Transverse colon (tissue), 4 donors: ENCODE measurements around the gene FGF3. TPM values are rescaled to one million over a fixed set of nuclear protein-coding genes. Genes with fewer than 3 reads are reported as not detected.

ENCODE experiments used
- DNase-seq: peaks from one replicate; pipeline ENCODE4 v3.0.0-alpha.2; 2019
- H3K27ac ChIP-seq, 4 donors: fragments of 200-600 bp; sonication (generic); 2 replicates each; pipeline ENCODE4 v1.5.1; 2016 to 2018; ENCODE audit warnings: inconsistent platforms in 4 of 4
- H3K27me3 ChIP-seq: fragments of 200-600 bp; sonication (generic); 2 replicates; pipeline ENCODE4 v1.5.1; 2017; ENCODE audit warnings: inconsistent platforms
- H3K36me3 ChIP-seq, 4 donors: fragments of 200-600 bp; sonication (generic); 2 replicates each; pipeline ENCODE4 v1.5.1; 2017 to 2019; ENCODE audit warnings: inconsistent platforms in 4 of 4
- H3K4me1 ChIP-seq, 4 donors: fragments of 200-600 bp; sonication (generic); 2 replicates each; pipeline ENCODE4 v1.5.1; 2017 to 2020; ENCODE audit warnings: inconsistent platforms in 4 of 4
- H3K4me3 ChIP-seq, 4 donors: fragments of 200-600 bp; sonication (generic); 1 replicate in 1 of 4; 2 replicates in 3 of 4; pipeline versions ENCODE4 v1.5.1 to v1.6.1; 2017 to 2019; ENCODE audit warnings: inconsistent platforms in 4 of 4
- H3K9me3 ChIP-seq, 2 donors: fragments of 200-600 bp; sonication (generic); 2 replicates each; pipeline ENCODE4 v1.5.1; 2017 to 2019; ENCODE audit warnings: inconsistent platforms in 2 of 2
- EP300 ChIP-seq: sonication (generic); formaldehyde crosslinking; IDR thresholded peaks from one replicate; pipeline ENCODE4 v1.6.1; 2017; ENCODE audit warnings: antibody characterized with exemption, low read depth
- POLR2A ChIP-seq: fragments of 450-650 bp; IDR thresholded peaks from one replicate; pipeline ENCODE4 v1.6.1; 2016; ENCODE audit warnings: antibody characterized with exemption, mild to moderate bottlenecking, moderate library complexity
- POLR2AphosphoS5 ChIP-seq, 3 donors: sonication (generic); formaldehyde crosslinking; IDR thresholded peaks; one replicate each; pipeline ENCODE4 v1.6.1; 2016; ENCODE audit warnings: antibody characterized with exemption in 3 of 3
- WGBS, 2 donors: methylation state at CpG; one replicate each; pipeline ENCODE4 v1.1.5; 2018; ENCODE audit warnings: low coverage in 1 of 2; 5-methylcytosine and 5-hydroxymethylcytosine counted together
- in situ Hi-C, 4 donors: fragments of 200-750 bp; cut with MboI; loops; one replicate each; pipeline versions ENCODE4 v1.15.0 to v1.15.1; 2017; ENCODE audit warnings: low sequenced_read_pairs in 3 of 4, low pct_ligation_motif_present in 1 of 4, low pct_unique_long_range_greater_than_20kb in 1 of 4
- intact Hi-C: fragments of 100-400 bp; cut with DNase I; formaldehyde crosslinking; loops from one replicate; pipeline ENCODE4 v1.15.1; 2023; ENCODE audit warnings: low total_unique reads
- total RNA-seq, 4 donors: library from RNA; depleted of rRNA; stranded (reverse); fragments of >200 nt; gene quantifications; one replicate each; pipeline ENCODE4 v1.1.0, GENCODE V29; 2016
- TF ChIP-seq, protein P1 (sequence below), 5 experiments: fragments of 200-600 bp in 3 of 5; fragments of 450-650 bp in 2 of 5; sonication (generic) in 3 of 5; IDR thresholded peaks; 1 replicate in 2 of 5; 2 replicates in 3 of 5; pipeline ENCODE4 v1.5.1; 2016 to 2017; ENCODE audit warnings: antibody characterized with exemption in 5 of 5, inconsistent platforms in 3 of 5, mild to moderate bottlenecking in 2 of 5, moderate library complexity in 1 of 5

FGF3 gene
- total RNA-seq, 4 donors from 2014 or later: not detected

GRCh38 chr11:69863544-69864200 lies 44.5 kb upstream of the FGF3 start:
- Histone ChIP-seq H3K9me3 (no peaks in the 10 kb centered on the region), H3K36me3 (no peaks in the 10 kb centered on the region), H3K27me3 (peaks cover 59% of the 10 kb centered on the region), H3K4me3 (no peak overlapping the region), H3K4me1 (no peaks in the 10 kb centered on the region), H3K27ac (no peak overlapping the region)
- DNase-seq: no peak
- in situ Hi-C loops: no loop called here
- WGBS, 2 donors: 88% methylated on average over 17 of the region's 17 CpGs; no CpG with 5 or more reads in 1 of the 2 donors
- no peak for TF ChIP-seq EP300
- no peak for TF ChIP-seq POLR2A
- TF ChIP-seq, protein P1, sequence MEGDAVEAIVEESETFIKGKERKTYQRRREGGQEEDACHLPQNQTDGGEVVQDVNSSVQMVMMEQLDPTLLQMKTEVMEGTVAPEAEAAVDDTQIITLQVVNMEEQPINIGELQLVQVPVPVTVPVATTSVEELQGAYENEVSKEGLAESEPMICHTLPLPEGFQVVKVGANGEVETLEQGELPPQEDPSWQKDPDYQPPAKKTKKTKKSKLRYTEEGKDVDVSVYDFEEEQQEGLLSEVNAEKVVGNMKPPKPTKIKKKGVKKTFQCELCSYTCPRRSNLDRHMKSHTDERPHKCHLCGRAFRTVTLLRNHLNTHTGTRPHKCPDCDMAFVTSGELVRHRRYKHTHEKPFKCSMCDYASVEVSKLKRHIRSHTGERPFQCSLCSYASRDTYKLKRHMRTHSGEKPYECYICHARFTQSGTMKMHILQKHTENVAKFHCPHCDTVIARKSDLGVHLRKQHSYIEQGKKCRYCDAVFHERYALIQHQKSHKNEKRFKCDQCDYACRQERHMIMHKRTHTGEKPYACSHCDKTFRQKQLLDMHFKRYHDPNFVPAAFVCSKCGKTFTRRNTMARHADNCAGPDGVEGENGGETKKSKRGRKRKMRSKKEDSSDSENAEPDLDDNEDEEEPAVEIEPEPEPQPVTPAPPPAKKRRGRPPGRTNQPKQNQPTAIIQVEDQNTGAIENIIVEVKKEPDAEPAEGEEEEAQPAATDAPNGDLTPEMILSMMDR (IDR thresholded peaks at IDR 0.05): no peak
- no peak for TF ChIP-seq POLR2AphosphoS5 (IDR thresholded peaks at IDR 0.05)
- intact Hi-C loops: no loop called here

- intact Hi-C loops (no loop called here), in situ Hi-C loops (no loop called here)
- H3K4me1 ChIP-seq: no peaks in the 10 kb centered on the region
- no peak overlapping the region for H3K27ac ChIP-seq
- 74% methylated on average over 10 of the region's 12 CpGs; no CpG with 5 or more reads in 1 of the 2 donors for WGBS, 2 donors
- DNase-seq: no peak
- no peaks in the 10 kb centered on the region for H3K9me3 ChIP-seq
- H3K27me3 ChIP-seq: peaks cover 57% of the 10 kb centered on the region
- H3K36me3 ChIP-seq: no peaks in the 10 kb centered on the region
- H3K4me3 ChIP-seq: no peak overlapping the region
- TF ChIP-seq, protein P1 (IDR thresholded peaks at IDR 0.05): no peak
- no peak for TF ChIP-seq POLR2AphosphoS5 (IDR thresholded peaks at IDR 0.05)
- no peak for TF ChIP-seq EP300
- no peak for TF ChIP-seq POLR2A
Measured at GRCh38 chr11:69862797-69863543, 43.8 kb upstream of the FGF3 start.

- Histone ChIP-seq H3K27me3 (peaks cover 57% of the 10 kb centered on the region), H3K36me3 (no peaks in the 10 kb centered on the region), H3K4me1 (no peaks in the 10 kb centered on the region), H3K4me3 (no peak overlapping the region), H3K27ac (no peak overlapping the region), H3K9me3 (no peaks in the 10 kb centered on the region)
- 76% methylated on average over 19 of the region's 19 CpGs; no CpG with 5 or more reads in 1 of the 2 donors for WGBS, 2 donors
- TF ChIP-seq POLR2AphosphoS5 (IDR thresholded peaks at IDR 0.05) (no peak), EP300 (no peak), POLR2A (no peak)
- TF ChIP-seq, protein P1 (IDR thresholded peaks at IDR 0.05): no peak
- no peak for DNase-seq
- in situ Hi-C loops: no loop called here
- intact Hi-C loops: no loop called here
Measured at GRCh38 chr11:69862331-69862771, 43.1 kb upstream of the FGF3 start.

DNA sequence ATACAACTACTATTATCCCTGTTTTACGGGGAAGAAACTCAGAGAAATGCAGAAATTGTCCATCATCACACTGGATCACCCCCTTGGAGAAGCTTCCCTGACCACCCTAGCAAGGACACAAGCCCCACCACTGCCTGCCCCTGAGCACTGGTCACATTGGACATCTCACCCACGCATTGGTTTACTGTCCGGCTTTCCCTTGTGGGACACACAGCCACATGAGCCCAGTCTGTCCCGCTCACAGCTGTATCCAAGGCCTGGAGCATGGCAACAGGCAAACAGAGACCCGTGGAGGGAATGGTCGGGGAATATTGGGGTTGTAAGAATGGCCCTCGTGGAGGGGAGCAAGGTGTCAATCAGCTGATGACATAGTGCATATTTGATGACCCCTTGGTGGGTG lies 42.7 kb upstream of the FGF3 start:
- intact Hi-C loops (no loop called here), in situ Hi-C loops (no loop called here)
- peaks cover 61% of the 10 kb centered on the region for H3K27me3 ChIP-seq
- no peaks in the 10 kb centered on the region for H3K4me1 ChIP-seq
- DNase-seq: no peak
- H3K27ac ChIP-seq: no peak overlapping the region
- H3K4me3 ChIP-seq: no peak overlapping the region
- no peaks in the 10 kb centered on the region for H3K36me3 ChIP-seq
- TF ChIP-seq POLR2A (no peak), EP300 (no peak), POLR2AphosphoS5 (IDR thresholded peaks at IDR 0.05) (no peak)
- TF ChIP-seq, protein P1 (IDR thresholded peaks at IDR 0.05): no peak
- no peaks in the 10 kb centered on the region for H3K9me3 ChIP-seq
- 81 to 100% methylated on average over 1 to 7 of the region's 7 CpGs for WGBS, 2 donors
